ENCODE data around the gene NEK3. TPM values are rescaled to one million over a fixed set of nuclear protein-coding genes. Genes with fewer than 3 reads are reported as not detected.
"Not testable (repeated sequence)": the region's sequence is repeated elsewhere in the genome, so short reads cannot be mapped to it uniquely, and the experiment has no call there.

The NEK3 gene
- polyA plus RNA-seq, 1 donor from 2014 or later = 61.0 TPM

GRCh38 chr13:52194184-52194868 lies 34.9 kb upstream of the NEK3 start:
- no peaks in the 10 kb centered on the region for H4K20me1 ChIP-seq (ENCODE audit: insufficient read depth)
- H2AFZ ChIP-seq (ENCODE audit: low read depth, low read length) = peak overlapping the region; percentile 97
- peak overlapping the region; percentile 83 for H3K4me3 ChIP-seq (ENCODE audit: low read length)
- no peaks in the 10 kb centered on the region for H3K9me2 ChIP-seq (ENCODE audit: insufficient read depth, low read length)
- H3K4me2 ChIP-seq (ENCODE audit: low read length) = peak overlapping the region; percentile 76
- H3K27ac ChIP-seq (ENCODE audit: low read length) = peak overlapping the region; percentile 90
- TF ChIP-seq REST (IDR thresholded peaks at IDR 0.05; ENCODE audit: borderline replicate concordance) (peak; percentile 72), SMC3 (conservative IDR thresholded peaks at IDR 0.05; ENCODE audit: poor library complexity) (peak; percentile 21), RAD21 (conservative IDR thresholded peaks at IDR 0.05) (no peak), MXI1 (conservative IDR thresholded peaks at IDR 0.05; ENCODE audit: poor library complexity, severe bottlenecking) (peak; percentile 79), TAF1 (IDR thresholded peaks at IDR 0.05; ENCODE audit: low read depth) (peak; percentile 93), POLR2AphosphoS5 (IDR thresholded peaks at IDR 0.05) (peak; percentile 96), EP300 (conservative IDR thresholded peaks at IDR 0.05; ENCODE audit: poor library complexity, severe bottlenecking) (peak; percentile 32), EZH2 (IDR thresholded peaks at IDR 0.05; ENCODE audit: borderline replicate concordance, insufficient read depth, low read length, poor library complexity, severe bottlenecking) (no peak)
- TF ChIP-seq, protein P1, sequence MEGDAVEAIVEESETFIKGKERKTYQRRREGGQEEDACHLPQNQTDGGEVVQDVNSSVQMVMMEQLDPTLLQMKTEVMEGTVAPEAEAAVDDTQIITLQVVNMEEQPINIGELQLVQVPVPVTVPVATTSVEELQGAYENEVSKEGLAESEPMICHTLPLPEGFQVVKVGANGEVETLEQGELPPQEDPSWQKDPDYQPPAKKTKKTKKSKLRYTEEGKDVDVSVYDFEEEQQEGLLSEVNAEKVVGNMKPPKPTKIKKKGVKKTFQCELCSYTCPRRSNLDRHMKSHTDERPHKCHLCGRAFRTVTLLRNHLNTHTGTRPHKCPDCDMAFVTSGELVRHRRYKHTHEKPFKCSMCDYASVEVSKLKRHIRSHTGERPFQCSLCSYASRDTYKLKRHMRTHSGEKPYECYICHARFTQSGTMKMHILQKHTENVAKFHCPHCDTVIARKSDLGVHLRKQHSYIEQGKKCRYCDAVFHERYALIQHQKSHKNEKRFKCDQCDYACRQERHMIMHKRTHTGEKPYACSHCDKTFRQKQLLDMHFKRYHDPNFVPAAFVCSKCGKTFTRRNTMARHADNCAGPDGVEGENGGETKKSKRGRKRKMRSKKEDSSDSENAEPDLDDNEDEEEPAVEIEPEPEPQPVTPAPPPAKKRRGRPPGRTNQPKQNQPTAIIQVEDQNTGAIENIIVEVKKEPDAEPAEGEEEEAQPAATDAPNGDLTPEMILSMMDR (IDR thresholded peaks at IDR 0.05; ENCODE audit: poor library complexity, severe bottlenecking) = peak; percentile 24
- no peaks in the 10 kb centered on the region for H3K36me3 ChIP-seq (ENCODE audit: insufficient read depth, low read length)
- peak overlapping the region; percentile 88 for H3K9ac ChIP-seq (ENCODE audit: low read length)
- no peaks in the 10 kb centered on the region for H3F3A ChIP-seq (ENCODE audit: insufficient read depth, low read length, poor library complexity, severe bottlenecking)
- no peaks in the 10 kb centered on the region for H3K27me3 ChIP-seq (ENCODE audit: insufficient read depth, low read depth, low read length)
- no peaks in the 10 kb centered on the region for H3K9me3 ChIP-seq (ENCODE audit: low read length)
- H3K79me2 ChIP-seq (replicated peaks; ENCODE audit: insufficient read depth, low read length) = peaks cover 30% of the 10 kb centered on the region

DNA sequence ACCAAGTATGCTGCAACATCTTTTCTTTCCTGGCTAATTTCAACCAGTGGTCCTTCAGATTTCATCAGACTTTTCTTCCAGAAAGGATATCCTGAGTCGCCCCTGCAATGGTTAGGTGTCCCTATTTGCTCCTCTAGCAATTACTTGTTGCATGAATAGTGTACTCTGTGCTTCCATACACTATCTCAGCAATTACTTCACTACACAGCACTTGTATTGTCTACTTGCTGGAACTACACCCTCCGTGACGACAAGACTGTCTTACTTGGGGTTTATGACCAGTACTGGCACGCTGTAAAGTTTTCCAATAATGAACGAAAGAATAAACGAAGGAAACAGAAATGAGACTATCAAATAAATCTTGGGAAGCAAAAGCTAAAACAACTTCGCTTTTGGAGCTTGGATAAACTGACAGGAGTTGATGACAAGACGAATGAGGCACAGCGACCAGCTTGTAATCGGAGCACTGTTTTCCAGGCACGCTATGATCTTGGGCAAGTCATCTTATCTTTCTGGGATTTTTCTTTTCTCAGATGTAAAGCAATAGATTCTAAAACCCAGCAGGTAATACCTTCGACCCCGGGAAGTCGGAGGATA lies 34.3 kb upstream of the NEK3 start:
- Histone ChIP-seq H3K9ac (ENCODE audit: low read length) (peak overlapping the region; percentile 88), H3K27ac (ENCODE audit: low read length) (peak overlapping the region; percentile 90), H3K4me3 (ENCODE audit: low read length) (peak overlapping the region; percentile 83), H2AFZ (ENCODE audit: low read depth, low read length) (peak overlapping the region; percentile 97), H3K4me2 (ENCODE audit: low read length) (peak overlapping the region; percentile 76), H3K79me2 (replicated peaks; ENCODE audit: insufficient read depth, low read length) (peaks cover 30% of the 10 kb centered on the region)
- H3K9me3 ChIP-seq (ENCODE audit: low read length); H3K36me3 ChIP-seq (ENCODE audit: insufficient read depth, low read length); H4K20me1 ChIP-seq (ENCODE audit: insufficient read depth); H3F3A ChIP-seq (ENCODE audit: insufficient read depth, low read length, poor library complexity, severe bottlenecking); H3K27me3 ChIP-seq (ENCODE audit: insufficient read depth, low read depth, low read length); H3K9me2 ChIP-seq (ENCODE audit: insufficient read depth, low read length): not testable (repeated sequence)

DNA sequence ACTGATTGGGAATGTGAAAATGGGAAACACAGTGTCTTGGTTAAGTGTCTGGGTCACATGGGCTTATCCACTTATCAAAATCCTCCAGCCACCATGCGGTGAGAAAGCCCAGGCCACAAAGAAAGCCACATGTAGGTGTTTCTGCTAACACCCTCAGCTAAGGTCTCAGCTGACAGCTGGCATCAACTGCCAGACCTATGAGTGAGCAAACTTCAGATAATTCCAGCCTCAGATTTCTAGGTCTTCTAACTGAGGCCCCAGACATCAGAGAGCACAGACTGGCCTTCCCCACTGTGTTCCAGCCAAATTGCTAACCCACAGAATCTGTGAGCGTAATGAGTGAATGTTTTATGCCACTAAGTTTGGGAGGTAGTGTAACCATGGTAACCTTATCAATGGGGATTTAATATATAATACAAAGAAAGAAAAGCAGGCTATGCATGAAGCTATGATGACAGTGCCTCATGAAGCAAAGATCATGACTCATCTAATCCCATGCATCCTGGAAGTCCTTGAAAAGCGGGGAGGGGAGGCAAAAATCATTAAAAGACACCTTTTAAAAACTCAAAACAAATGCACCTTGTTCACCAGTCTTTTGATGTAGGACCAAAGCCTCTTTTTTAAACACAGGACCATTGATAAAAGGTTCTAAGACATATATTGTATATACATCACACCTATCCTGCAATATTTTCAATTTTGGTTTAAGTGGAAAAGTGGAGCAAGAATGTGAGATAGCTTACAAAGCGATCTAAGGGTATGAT lies 28.2 kb upstream of the NEK3 start:
- not testable (repeated sequence) for H2AFZ ChIP-seq (ENCODE audit: low read depth, low read length); H3K4me2 ChIP-seq (ENCODE audit: low read length); H3F3A ChIP-seq (ENCODE audit: insufficient read depth, low read length, poor library complexity, severe bottlenecking); H3K27ac ChIP-seq (ENCODE audit: low read length); H3K27me3 ChIP-seq (ENCODE audit: insufficient read depth, low read depth, low read length); H3K9ac ChIP-seq (ENCODE audit: low read length); H3K9me2 ChIP-seq (ENCODE audit: insufficient read depth, low read length); H3K36me3 ChIP-seq (ENCODE audit: insufficient read depth, low read length); H4K20me1 ChIP-seq (ENCODE audit: insufficient read depth); H3K4me3 ChIP-seq (ENCODE audit: low read length); H3K9me3 ChIP-seq (ENCODE audit: low read length)
- peaks cover 19% of the 10 kb centered on the region for H3K79me2 ChIP-seq (replicated peaks; ENCODE audit: insufficient read depth, low read length)
